Psoas muscle (tissue), 8 donors: ENCODE data around the gene ANKRD36C. TPM values are rescaled to one million over a fixed set of nuclear protein-coding genes. Genes with fewer than 3 reads are reported as not detected.
"Not testable (repeated sequence)": the region's sequence is repeated elsewhere in the genome, so short reads cannot be mapped to it uniquely, and the experiment has no call there.

Experiments
- ATAC-seq, 4 donors: fragments of 200-7000 bp; cut with Tn5 transposase; one replicate each; pipeline ENCODE4 v1.9.1; 2020; ENCODE audit warnings: moderate library complexity in 3 of 4, mild to moderate bottlenecking in 2 of 4
- DNase-seq, 2 donors: peaks; one replicate each; pipeline ENCODE4 v3.0.0-alpha.2; 2020
- H3K27ac ChIP-seq: fragments of 200-600 bp; one replicate; pipeline ENCODE4 v1.8.0; 2022
- H3K27me3 ChIP-seq, 3 donors: fragments of 200-600 bp in 1 of 3; one replicate each; pipeline versions ENCODE4 v1.6.1 to v1.8.0; 2013 to 2022; ENCODE audit warnings: low read length in 2 of 3, mild to moderate bottlenecking in 2 of 3, moderate library complexity in 1 of 3; ENCODE audit not compliant: insufficient read depth in 3 of 3
- H3K36me3 ChIP-seq, 2 donors: fragments of 200-600 bp in 1 of 2; one replicate each; pipeline versions ENCODE4 v1.6.1 to v1.8.0; 2013 to 2022; ENCODE audit warnings: low read depth in 1 of 2, mild to moderate bottlenecking in 1 of 2, moderate library complexity in 1 of 2; ENCODE audit not compliant: insufficient read depth in 1 of 2
- H3K4me1 ChIP-seq: fragments of 200-600 bp; one replicate; pipeline ENCODE4 v1.8.0; 2022
- H3K4me3 ChIP-seq: fragments of 200-600 bp; one replicate; pipeline ENCODE4 v1.8.0; 2022; ENCODE audit warnings: mild to moderate bottlenecking
- H3K9me3 ChIP-seq: fragments of 200-600 bp; one replicate; pipeline ENCODE4 v1.8.0; 2022
- WGBS, 3 donors: extraction: QIAGEN DNeasy Blood & Tissue Kit; methylation state at CpG; one replicate each; pipeline versions ENCODE4 v1.1.6 to v1.1.7; 2013; 5-methylcytosine and 5-hydroxymethylcytosine counted together
- intact Hi-C, 2 donors: fragments of 100-400 bp; cut with DNase I; formaldehyde crosslinking; loops; one replicate each; pipeline versions ENCODE4 v1.11.0 to v1.14.2; 2022
- long read RNA-seq, 2 donors: library from polyadenylated mRNA; unstranded; transcript quantifications; one replicate each; pipeline ENCODE4 v2.0.0, GENCODE V29; 2021
- polyA plus RNA-seq, 3 donors: library from polyadenylated mRNA; stranded (reverse); fragments of 200-250 nt; gene quantifications; one replicate each; pipeline ENCODE4 v1.2.3, GENCODE V29; 2013
- total RNA-seq, 4 donors: library from RNA; stranded (reverse); fragmentation: NEBNext Ultra II Directional in 2 of 4; extraction: Animal tissue kit (Norgen Biotek cat#: 25700) in 2 of 4; gene quantifications; one replicate each; pipeline versions ENCODE4 v1.2.1 to v1.2.4, GENCODE V29; 2021 to 2023
- TF ChIP-seq, protein P1 (sequence below): fragments of 200-600 bp; IDR thresholded peaks from one replicate; pipeline ENCODE4 v1.8.0; 2022; ENCODE audit warnings: antibody characterized with exemption
- donor health status: healthy with polysubstance abuse.
- donor health status: DM: no; HTN: no; CAD: no; lungs with moderate emphysema.
- donor health status: Bipolar disorder and iron deficiency.
- donor health status: healthy.
- donor health status: DM: yes; HTN: yes; CAD: no.
- donor health status: DM: no; HTN: no; CAD: no.
- donor health status: DM: no; HTN: no; CAD: no.
- donor health status: DM: yes; HTN: yes; CAD: no.

ANKRD36C gene
- 1 to 10 TPM; 1.1 to 5.0 (median 2.1) TPM for total RNA-seq
- 1 to 10 TPM in 1 of 3 donors, under 1 TPM in 2; 0.16 to 1.0 (median 0.17) TPM for polyA plus RNA-seq
- long read RNA-seq, donor 1, partial matches to known transcripts, result 0 of 1 reads
- long read RNA-seq, donor 1, other reads (novel, unspliced or antisense), result 1 of 1 reads
- long read RNA-seq, donor 2, partial matches to known transcripts, result 0 of 1 reads
- long read RNA-seq, donor 2, other reads (novel, unspliced or antisense), result 1 of 1 reads

DNA sequence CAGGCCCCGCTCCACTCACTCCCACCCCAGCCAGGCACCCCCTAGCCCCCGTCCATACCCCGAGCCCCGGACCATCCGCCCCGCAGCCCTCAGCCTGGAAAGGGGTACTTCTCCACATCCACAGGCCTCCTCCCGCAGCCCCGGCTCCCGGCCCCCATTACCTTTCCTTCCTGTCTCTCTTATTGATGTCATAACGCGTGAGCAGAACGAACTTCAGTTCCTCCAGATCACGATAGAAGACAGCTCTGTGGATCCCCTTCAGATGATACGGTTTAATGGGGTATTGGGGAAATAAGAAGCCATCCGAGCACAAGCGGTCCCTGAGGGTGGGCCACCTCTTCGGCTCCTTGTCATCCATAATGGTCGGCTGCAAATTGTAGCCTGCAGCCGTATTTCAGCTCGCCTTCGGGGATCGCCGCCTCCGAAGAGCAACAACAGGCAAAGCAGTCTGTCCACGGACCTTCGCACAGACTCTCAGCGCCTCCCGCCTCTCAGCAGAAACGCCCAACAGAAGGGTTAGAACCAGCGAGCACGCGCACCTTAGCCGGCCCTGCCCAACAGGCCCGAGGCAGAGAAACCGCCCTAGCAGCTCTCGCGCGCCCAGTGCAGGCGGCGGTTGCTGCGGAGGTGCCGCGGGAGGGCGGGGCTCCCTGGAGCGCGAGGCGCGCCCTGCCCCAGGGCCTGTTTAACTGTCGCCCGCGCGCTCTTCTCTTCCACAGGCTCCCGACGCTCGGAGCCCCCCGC, at the start of gene ANKRD36C:
TSS of gene ANKRD36C (minus strand) at position 474 of the 744 bp plus-strand sequence. CDS start at position 358, 116 bp downstream.
- H3K4me1 ChIP-seq, H3K27me3 ChIP-seq, H3K9me3 ChIP-seq, H3K36me3 ChIP-seq: not testable (repeated sequence)
- peak within 1 kb of the TSS; percentile 78 for H3K4me3 ChIP-seq
- H3K27ac ChIP-seq, result peak within 1 kb of the TSS; percentile 82
- peak; percentile 89 to 94 (median 92) for ATAC-seq
- peak in 1 of 2 donors; percentile 45 for DNase-seq
- intact Hi-C loops, result loop anchor here (10.0 kb wide), 2 partner anchors 273 to 513 kb away; partner anchors contain the start of genes CIAO1 (in 1 of the 2), NEURL3 (in 1 of the 2) and TMEM127 (in 1 of the 2)
- WGBS, 3 donors, result 0 to 1% (median 0%) methylated on average over 23 to 30 of the region's 56 CpGs

DNA sequence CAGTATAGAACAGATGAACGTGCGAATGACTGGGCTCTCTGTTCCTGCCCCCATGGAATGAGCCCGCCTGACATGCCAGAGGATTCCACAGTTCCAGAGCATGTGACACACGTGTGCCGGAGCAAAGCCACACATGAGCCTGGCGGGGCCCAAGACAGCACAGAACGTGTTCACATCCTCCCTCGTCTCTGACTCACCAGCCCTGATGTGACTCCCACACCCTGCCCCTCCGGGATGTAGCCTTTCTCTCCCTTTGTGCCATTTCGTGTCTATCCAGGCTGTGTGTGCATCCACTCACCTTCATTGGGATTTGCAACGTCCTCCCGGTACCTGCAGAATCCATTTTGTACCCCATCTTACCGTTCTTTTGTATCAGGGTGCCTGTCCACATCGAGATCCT, 43.9 kb upstream of the ANKRD36C start:
- H3K4me1 ChIP-seq, H3K36me3 ChIP-seq, ATAC-seq, H3K9me3 ChIP-seq, H3K4me3 ChIP-seq, DNase-seq, H3K27ac ChIP-seq, intact Hi-C loops, H3K27me3 ChIP-seq: not testable (repeated sequence)
- WGBS, 3 donors, result no CpG with 5 or more reads among the region's 14 CpGs

DNA sequence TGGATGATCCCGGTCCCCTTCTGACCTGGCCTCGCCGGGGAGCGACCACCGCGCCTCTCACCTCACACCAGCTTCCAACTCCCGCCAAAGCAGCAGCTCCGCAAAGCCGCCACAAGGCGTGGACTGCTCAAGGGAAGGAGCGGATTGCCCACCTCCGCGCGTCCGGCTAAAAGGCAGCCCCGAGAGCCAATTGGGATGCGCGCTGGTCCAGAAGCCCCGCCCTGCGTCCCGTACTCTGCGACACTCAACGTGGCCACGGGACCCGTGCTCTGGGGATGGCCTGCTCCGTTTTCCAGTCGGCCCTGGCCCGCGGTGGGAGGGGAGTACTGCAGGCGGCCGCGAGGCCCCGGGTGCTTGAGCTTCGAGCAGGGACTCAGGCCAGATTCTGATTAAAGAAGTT, 43.2 kb upstream of the ANKRD36C start, which contains the start of gene GPAT2:
TSS of gene GPAT2 (minus strand) at position 125 of the 400 bp plus-strand sequence. CDS start 2,557 bp downstream, outside the sequence.
- H3K27me3 ChIP-seq, H3K36me3 ChIP-seq, intact Hi-C loops, H3K4me3 ChIP-seq, DNase-seq, H3K27ac ChIP-seq, H3K9me3 ChIP-seq, H3K4me1 ChIP-seq: not testable (repeated sequence)
- no CpG with 5 or more reads among the region's 34 CpGs for WGBS, 3 donors
- peak in 3 of 4 donors; percentile 38 to 78 (median 44) for ATAC-seq

DNA sequence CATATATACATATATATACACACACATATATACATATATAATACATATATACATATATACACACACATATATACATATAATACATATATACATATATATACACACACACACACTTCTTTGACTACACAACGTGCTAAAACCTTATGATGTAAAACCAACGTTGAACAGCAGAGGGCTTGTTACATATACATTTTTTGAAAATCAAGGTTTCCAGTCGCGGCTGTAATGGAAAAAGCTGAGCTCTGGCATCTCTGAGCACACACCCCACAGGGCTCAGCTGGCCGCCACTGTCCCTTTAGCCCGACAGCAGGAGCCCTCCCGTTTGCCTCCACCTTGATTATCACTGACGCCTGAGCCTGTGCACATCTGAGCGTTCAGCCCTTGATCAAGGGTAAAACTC, 42.4 kb upstream of the ANKRD36C start:
- WGBS, 3 donors, result no CpG with 5 or more reads among the region's 9 CpGs
- not testable (repeated sequence) for ATAC-seq

DNA sequence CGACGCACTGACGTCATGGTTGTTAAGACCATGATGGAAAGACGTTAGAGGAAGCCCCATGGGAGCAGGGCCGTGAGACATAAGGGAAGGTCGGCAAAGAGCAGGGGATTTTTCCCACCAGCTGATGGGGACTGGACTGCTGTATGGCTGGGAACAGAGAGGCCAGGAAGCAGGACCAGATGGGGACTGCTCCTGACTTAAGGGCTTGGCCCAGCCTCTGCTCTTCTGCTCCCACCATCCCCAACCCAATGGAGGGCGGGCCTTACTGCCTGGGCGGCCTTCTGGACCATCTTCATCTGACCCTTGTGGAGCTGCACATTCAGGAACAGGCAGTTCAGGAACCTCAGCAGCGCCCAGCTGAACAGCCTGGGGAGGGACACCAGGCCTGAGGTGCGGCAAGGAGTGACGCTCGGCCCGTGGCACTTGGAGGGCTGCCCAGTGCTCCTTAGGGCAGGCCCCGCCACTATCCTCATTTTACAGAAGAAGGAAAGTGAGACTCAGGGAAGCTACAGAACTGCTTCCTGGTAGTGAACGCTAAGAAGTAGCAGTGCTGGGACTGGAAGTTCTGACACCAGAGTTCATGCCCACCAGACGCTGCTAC, 36.2 kb upstream of the ANKRD36C start:
- intact Hi-C loops, result loop anchor here (10.0 kb wide), 3 partner anchors 87 to 237 kb away; partner anchors contain the start of genes ADRA2B (in 2 of the 2), CIAO1 (in 2 of the 2) and TMEM127 (in 2 of the 2)
- ATAC-seq, result peak in 2 of 4 donors; percentile 22 to 28
- DNase-seq, H3K27ac ChIP-seq, H3K36me3 ChIP-seq, H3K4me3 ChIP-seq, H3K27me3 ChIP-seq, H3K9me3 ChIP-seq, H3K4me1 ChIP-seq: not testable (repeated sequence)
- WGBS, 3 donors, result no CpG with 5 or more reads among the region's 16 CpGs

More for the DNA sequence above, 42.4 kb upstream of the ANKRD36C start:
- intact Hi-C loops, H3K4me1 ChIP-seq, H3K36me3 ChIP-seq, H3K9me3 ChIP-seq, H3K27me3 ChIP-seq, H3K27ac ChIP-seq, DNase-seq, H3K4me3 ChIP-seq: not testable (repeated sequence)

DNA sequence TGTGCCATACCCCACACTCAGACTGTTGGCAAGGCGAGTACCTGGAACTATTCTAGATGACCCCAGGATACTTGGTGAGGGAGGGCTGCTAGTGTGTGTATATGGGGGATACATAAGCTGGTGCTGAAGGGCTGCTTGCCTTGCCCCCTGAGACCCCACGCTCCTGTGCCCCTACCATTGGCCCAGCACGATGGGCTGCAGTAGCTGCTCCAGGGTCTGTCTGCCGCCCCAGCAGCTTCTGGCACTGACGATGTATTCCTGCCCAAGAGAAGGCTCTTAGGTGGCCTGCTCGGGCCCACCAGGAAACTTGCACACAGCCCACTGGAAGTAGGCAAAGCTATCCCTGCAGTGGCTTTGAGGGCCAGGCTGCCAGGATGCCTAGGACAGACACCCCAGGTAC, 34.1 kb upstream of the ANKRD36C start:
- ATAC-seq, H3K27ac ChIP-seq, H3K27me3 ChIP-seq, H3K4me3 ChIP-seq, H3K9me3 ChIP-seq, H3K4me1 ChIP-seq, DNase-seq, H3K36me3 ChIP-seq: not testable (repeated sequence)
- WGBS, 3 donors, result 89 to 97% (median 93%) methylated on average over 3 to 6 of the region's 6 CpGs
- intact Hi-C loops, result loop anchor here (10.0 kb wide), 3 partner anchors 89 to 239 kb away; partner anchors contain the start of genes ADRA2B (in 2 of the 2), CIAO1 (in 2 of the 2) and TMEM127 (in 2 of the 2)

DNA sequence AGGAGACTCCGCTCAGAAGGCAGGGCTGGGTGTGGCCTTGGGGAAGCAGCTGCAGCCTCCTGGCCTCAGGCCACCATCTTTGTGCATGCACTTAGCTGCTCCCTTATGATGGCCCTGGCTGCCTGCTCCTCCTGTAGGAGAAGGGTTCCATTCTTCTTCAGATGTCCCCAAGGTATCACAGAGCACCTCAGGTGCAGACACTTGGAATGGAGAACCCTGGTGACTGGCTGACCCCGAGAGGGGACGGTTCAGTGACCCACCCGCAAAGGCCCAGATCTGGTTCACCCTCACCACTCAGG, 33.5 kb upstream of the ANKRD36C start:
- 62 to 69% (median 65%) methylated on average over 4 of the region's 4 CpGs for WGBS, 3 donors
- Histone ChIP-seq H3K27me3 (no peaks in the 10 kb centered on the region), H3K4me3 (no peak overlapping the region), H3K27ac (no peak overlapping the region), H3K9me3 (no peaks in the 10 kb centered on the region), H3K4me1 (no peaks in the 10 kb centered on the region), H3K36me3 (no peaks in the 10 kb centered on the region)
- DNase-seq (no peak), ATAC-seq (no peak)
- intact Hi-C loops, result loop anchor here (10.0 kb wide), 3 partner anchors 90 to 240 kb away; partner anchors contain the start of genes ADRA2B (in 2 of the 2), CIAO1 (in 2 of the 2) and TMEM127 (in 2 of the 2)
- TF ChIP-seq, protein P1, sequence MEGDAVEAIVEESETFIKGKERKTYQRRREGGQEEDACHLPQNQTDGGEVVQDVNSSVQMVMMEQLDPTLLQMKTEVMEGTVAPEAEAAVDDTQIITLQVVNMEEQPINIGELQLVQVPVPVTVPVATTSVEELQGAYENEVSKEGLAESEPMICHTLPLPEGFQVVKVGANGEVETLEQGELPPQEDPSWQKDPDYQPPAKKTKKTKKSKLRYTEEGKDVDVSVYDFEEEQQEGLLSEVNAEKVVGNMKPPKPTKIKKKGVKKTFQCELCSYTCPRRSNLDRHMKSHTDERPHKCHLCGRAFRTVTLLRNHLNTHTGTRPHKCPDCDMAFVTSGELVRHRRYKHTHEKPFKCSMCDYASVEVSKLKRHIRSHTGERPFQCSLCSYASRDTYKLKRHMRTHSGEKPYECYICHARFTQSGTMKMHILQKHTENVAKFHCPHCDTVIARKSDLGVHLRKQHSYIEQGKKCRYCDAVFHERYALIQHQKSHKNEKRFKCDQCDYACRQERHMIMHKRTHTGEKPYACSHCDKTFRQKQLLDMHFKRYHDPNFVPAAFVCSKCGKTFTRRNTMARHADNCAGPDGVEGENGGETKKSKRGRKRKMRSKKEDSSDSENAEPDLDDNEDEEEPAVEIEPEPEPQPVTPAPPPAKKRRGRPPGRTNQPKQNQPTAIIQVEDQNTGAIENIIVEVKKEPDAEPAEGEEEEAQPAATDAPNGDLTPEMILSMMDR, result no peak
